ENCODE measurements around the gene TSNAXIP1. TPM values are rescaled to one million over a fixed set of nuclear protein-coding genes. Genes with fewer than 3 reads are reported as not detected.

The TSNAXIP1 gene
- total and polyA plus RNA-seq, 9 of the 15 experiments (the other 6 are each of a cell fraction or from before 2014, with no cell fraction given) = 0.03 to 0.24 (median 0.11) TPM; not detected in 4

DNA sequence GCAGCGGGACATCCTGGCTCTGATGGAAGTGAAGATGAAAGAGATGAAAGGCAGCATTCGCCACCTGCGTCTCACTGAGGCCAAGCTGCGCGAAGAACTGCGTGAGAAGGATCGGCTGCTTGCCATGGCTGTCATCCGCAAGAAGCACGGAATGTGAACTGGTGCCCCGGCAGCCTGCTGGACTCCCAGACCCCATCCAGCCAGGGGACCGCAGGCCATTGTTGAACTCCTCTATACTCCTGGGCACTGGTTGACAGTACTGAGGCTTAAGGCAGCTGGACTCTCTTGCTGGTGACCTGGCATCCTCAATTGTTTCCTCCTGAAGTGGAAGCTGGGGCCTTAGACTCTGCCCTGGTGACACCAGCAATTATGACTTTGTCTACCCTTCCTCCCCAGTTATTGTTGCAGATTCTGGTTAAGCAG lies 36.7 kb downstream of the TSNAXIP1 start:
- no peaks in the 10 kb centered on the region for H3K27me3 ChIP-seq (ENCODE audit: control insufficient read depth in 2 of 2, insufficient read depth in 2 of 2, low read length in 2 of 2)
- no peak overlapping the region for H2AFZ ChIP-seq (ENCODE audit: low read depth, low read length)
- H3K9ac ChIP-seq (ENCODE audit: insufficient read depth in 1 of 2, low read depth in 2 of 2, low read length in 2 of 2) = peak overlapping the region; percentile 94 to 98; a peak in 3 of 4 replicates
- intact Hi-C loops (cut with micrococcal nuclease) (no loop called here), in situ Hi-C loops (cut with MboI) (no loop called here)
- peaks cover 37 to 57% of the 10 kb centered on the region in 2 experiments for H3K4me1 ChIP-seq (replicated peaks in 1 of 2; ENCODE audit: control insufficient read depth in 2 of 2, insufficient read depth in 2 of 2, low read length in 2 of 2)
- 86% methylated on average over 11 of the region's 11 CpGs for WGBS (ENCODE audit: insufficient coverage, low coverage, missing lambda C conversion rate)
- H4K20me1 ChIP-seq (replicated peaks; ENCODE audit: control insufficient read depth, insufficient read depth, low read length) = no peaks in the 10 kb centered on the region; the same call in 1 of the 2 replicates
- H3K79me2 ChIP-seq (ENCODE audit: control insufficient read depth, insufficient read depth, low read length) = peaks cover 58% of the 10 kb centered on the region
- peak overlapping the region; percentile 83 for H3K4me3 ChIP-seq
- TF ChIP-seq EWSR1 (IDR thresholded peaks at IDR 0.05; ENCODE audit: borderline replicate concordance, low read depth, partially characterized antibody) (no peak), ZNF583 (CRISPR knock-in tag; IDR thresholded peaks at IDR 0.05) (no peak)
- H3K4me2 ChIP-seq (ENCODE audit: insufficient read depth, low read length) = peak overlapping the region; percentile 97
- H3K9me3 ChIP-seq (replicated peaks; ENCODE audit: control insufficient read depth, insufficient read depth, low read depth, low read length) = no peaks in the 10 kb centered on the region
- H3K27ac ChIP-seq (ENCODE audit: extremely low read depth, low read depth, low read length) = no peak overlapping the region; the same call in 2 of the 3 replicates
- BruUV-seq (replicated peaks) = TSS peak; percentile 20
- no peaks in the 10 kb centered on the region for H3K9me1 ChIP-seq (ENCODE audit: control insufficient read depth, insufficient read depth, low read length)
- POLR2A ChIA-PET = interaction anchor here (0.5 to 2.1 kb wide), 6 partner anchors 8 to 941 kb away, joined by 3 to 8 read pairs (median 4); partner anchors contain the start of gene GFOD2
- no peak for ATAC-seq
- FAIRE-seq = no peak
- DNase-seq (ENCODE audit: extremely low read depth in 1 of 4, low spot score in 3 of 4) = no peak
- CTCF ChIA-PET (ENCODE audit: low intra/inter-chr PET ratio) = no interaction called here
- peaks cover 14% of the 10 kb centered on the region for H3K36me3 ChIP-seq (ENCODE audit: control insufficient read depth, insufficient read depth, low read length)

DNA sequence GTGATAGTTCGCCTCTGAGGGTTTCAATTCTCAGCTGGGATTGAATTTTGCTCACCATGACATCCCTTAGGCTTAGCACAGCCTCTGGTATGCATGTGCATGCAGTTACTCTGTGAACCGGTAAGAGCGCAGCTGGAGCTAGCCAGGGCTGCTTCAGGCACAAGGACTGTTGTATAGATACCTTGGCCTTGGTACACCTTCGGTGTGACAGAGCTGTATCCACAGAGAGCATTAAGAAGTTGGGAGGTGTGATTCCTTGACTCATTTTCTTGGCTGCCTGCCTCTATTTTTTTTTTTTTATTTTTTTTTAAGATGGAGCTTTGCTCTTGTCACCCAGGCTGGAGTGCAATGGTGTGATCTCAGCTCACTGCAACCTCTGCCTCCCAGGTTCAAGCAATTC lies 37.8 kb downstream of the TSNAXIP1 start:
- DNase-seq (ENCODE audit: extremely low read depth in 1 of 4, low spot score in 3 of 4) (peak in 1 of 4 experiments; percentile 40), ATAC-seq (no peak), FAIRE-seq (no peak)
- no TSS peak for BruUV-seq (replicated peaks)
- ChIA-PET CTCF (ENCODE audit: low intra/inter-chr PET ratio) (interaction anchor here (0.7 kb wide), 1 partner anchor 22 kb away, joined by 4 read pairs; no protein-coding TSS in a partner anchor), POLR2A (interaction anchor here (0.6 to 2.7 kb wide), 16 partner anchors 9 to 886 kb away, joined by 3 to 10 read pairs (median 4); partner anchors contain the start of gene NFATC3)
- 64% methylated on average over 4 of the region's 4 CpGs for WGBS (ENCODE audit: insufficient coverage, low coverage, missing lambda C conversion rate)
- H2AFZ ChIP-seq (ENCODE audit: low read depth, low read length) = no peak overlapping the region
- peaks cover 69% of the 10 kb centered on the region for H3K79me2 ChIP-seq (ENCODE audit: control insufficient read depth, insufficient read depth, low read length)
- H3K36me3 ChIP-seq (ENCODE audit: control insufficient read depth, insufficient read depth, low read length) = peaks cover 22% of the 10 kb centered on the region
- peak overlapping the region in 1 of 2 experiments; percentile 31; a peak in 1 of 4 replicates for H3K9ac ChIP-seq (ENCODE audit: insufficient read depth in 1 of 2, low read depth in 2 of 2, low read length in 2 of 2)
- no peaks in the 10 kb centered on the region; the same call in 1 of the 2 replicates for H4K20me1 ChIP-seq (replicated peaks; ENCODE audit: control insufficient read depth, insufficient read depth, low read length)
- in situ Hi-C loops (cut with MboI) (no loop called here), intact Hi-C loops (cut with micrococcal nuclease) (no loop called here)
- no peaks in the 10 kb centered on the region for H3K9me3 ChIP-seq (replicated peaks; ENCODE audit: control insufficient read depth, insufficient read depth, low read depth, low read length)
- no peak overlapping the region for H3K27ac ChIP-seq (ENCODE audit: extremely low read depth, low read depth, low read length)
- peaks cover 37 to 57% of the 10 kb centered on the region in 2 experiments for H3K4me1 ChIP-seq (replicated peaks in 1 of 2; ENCODE audit: control insufficient read depth in 2 of 2, insufficient read depth in 2 of 2, low read length in 2 of 2)
- no peaks in the 10 kb centered on the region for H3K9me1 ChIP-seq (ENCODE audit: control insufficient read depth, insufficient read depth, low read length)
- no peak for TF ChIP-seq RREB1 (CRISPR knock-in tag; IDR thresholded peaks at IDR 0.05)
- TF ChIP-seq CTCF (IDR thresholded peaks at IDR 0.05 in 2 of 3, conservative IDR thresholded peaks at IDR 0.05 in 1 of 3; ENCODE audit: insufficient read depth in 2 of 3, low read depth in 1 of 3, low read length in 3 of 3) = peak in 1 of 3 experiments; percentile 8; a peak in 1 of 6 replicates
- no peaks in the 10 kb centered on the region for H3K27me3 ChIP-seq (ENCODE audit: control insufficient read depth in 2 of 2, insufficient read depth in 2 of 2, low read length in 2 of 2)
- H3K4me3 ChIP-seq = no peak overlapping the region
- H3K4me2 ChIP-seq (ENCODE audit: insufficient read depth, low read length) = peak overlapping the region; percentile 44

Measured in K562 (cell line).